ENCODE measurements around the gene LIMK1.

DNA sequence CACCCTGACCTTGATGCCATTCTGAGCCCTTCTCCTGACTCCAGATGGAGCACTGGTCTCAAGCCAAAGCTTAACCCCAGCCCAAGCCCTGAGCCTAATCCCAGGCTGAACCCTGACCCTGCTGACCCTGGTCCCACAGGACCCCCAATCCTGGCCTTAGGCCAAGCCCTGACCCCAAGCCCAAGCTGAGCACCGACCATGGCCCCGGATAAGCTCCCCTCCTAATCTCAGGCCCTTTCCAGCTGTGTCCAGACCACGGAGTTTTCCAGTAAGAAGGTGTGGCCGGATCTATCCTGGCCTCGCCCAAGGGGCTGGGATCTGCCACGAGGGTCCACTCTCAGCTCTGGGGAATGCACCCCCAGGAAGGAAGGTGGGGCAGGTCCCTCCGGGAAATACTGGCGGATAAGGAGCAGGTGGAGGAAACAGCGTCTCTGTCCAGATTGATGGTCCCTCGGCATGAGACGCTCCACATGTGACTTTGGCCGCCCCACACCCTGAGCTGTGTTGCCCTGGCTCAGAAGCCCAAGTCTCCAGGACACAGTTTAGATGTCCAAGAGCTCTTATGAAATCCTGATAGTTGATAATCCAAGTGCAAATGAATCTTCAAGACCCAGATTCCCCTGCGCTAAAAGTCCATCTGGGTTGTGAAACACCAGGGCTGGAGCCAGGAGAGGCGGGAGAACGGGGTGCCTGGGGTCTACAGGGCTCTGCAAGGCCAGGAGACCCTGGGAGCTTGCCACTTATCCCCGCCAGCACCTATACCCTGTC is 45.2 kb upstream of the LIMK1 start:
- TF ChIP-seq CTCF (IDR thresholded peaks at IDR 0.05): no peak
- no peak for TF ChIP-seq POLR2A (IDR thresholded peaks at IDR 0.05)
